ENCODE measurements around the gene RORC. TPM values are rescaled to one million over a fixed set of nuclear protein-coding genes. Genes with fewer than 3 reads are reported as not detected.
A peak's percentile ranks its signal among the peaks of the same experiment; 100 is the strongest.

The RORC gene
- total RNA-seq, 1 donor from 2014 or later = not detected

DNA sequence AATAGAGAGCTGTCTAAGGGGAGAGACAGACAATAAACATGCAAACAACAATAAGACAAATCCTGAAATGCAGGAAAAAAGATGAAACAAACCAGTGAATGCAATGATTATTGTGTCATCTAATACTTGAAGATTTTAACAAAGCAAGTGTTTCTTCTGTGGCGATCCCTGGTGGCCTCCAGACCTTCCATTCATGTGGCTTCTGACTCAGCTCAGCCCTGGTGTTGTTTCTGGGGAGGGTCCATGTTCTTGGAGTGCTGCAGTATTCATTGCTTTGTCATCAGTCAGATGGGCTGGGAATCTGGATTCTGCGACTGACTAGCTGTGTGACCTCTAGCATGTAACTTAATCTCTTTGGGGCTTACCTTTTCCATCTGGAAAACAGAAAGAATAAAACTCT lies 9.5 kb upstream of the RORC start:
- Mint-ChIP-seq H3K4me1 (ENCODE audit: low read depth, unreplicated experiment) (peaks cover 4% of the 10 kb centered on the region), H3K27me3 (ENCODE audit: unreplicated experiment) (peaks cover 24% of the 10 kb centered on the region), H3K4me3 (ENCODE audit: unreplicated experiment) (no peak overlapping the region), H3K36me3 (ENCODE audit: unreplicated experiment) (no peaks in the 10 kb centered on the region), H3K9me3 (ENCODE audit: unreplicated experiment) (peaks cover 6% of the 10 kb centered on the region), H3K27ac (ENCODE audit: unreplicated experiment) (no peak overlapping the region)
- TF ChIP-seq, protein P1, sequence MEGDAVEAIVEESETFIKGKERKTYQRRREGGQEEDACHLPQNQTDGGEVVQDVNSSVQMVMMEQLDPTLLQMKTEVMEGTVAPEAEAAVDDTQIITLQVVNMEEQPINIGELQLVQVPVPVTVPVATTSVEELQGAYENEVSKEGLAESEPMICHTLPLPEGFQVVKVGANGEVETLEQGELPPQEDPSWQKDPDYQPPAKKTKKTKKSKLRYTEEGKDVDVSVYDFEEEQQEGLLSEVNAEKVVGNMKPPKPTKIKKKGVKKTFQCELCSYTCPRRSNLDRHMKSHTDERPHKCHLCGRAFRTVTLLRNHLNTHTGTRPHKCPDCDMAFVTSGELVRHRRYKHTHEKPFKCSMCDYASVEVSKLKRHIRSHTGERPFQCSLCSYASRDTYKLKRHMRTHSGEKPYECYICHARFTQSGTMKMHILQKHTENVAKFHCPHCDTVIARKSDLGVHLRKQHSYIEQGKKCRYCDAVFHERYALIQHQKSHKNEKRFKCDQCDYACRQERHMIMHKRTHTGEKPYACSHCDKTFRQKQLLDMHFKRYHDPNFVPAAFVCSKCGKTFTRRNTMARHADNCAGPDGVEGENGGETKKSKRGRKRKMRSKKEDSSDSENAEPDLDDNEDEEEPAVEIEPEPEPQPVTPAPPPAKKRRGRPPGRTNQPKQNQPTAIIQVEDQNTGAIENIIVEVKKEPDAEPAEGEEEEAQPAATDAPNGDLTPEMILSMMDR (IDR thresholded peaks at IDR 0.05; ENCODE audit: partially characterized antibody, unreplicated experiment) = no peak
- DNase-seq = no peak

DNA sequence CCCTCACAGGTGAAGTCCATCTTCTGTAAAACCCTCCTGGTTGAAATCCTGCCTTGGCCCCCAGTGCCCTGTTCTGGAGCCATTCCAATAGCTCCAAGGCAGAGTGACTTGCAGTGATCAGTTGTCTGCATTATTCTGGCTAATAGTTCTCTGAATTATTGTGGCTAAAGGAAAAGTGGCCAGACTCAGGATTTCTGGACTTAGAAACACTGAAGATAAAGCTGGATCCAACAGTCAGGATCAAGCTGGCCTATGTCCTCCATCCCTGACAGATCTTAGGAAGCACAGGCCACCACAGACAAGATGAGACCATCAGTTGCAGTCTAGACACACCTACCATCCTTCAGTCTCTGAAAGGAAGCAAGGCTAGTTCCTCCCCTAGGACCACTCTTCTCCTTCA lies 8.8 kb upstream of the RORC start:
- TF ChIP-seq, protein P1 (IDR thresholded peaks at IDR 0.05; ENCODE audit: partially characterized antibody, unreplicated experiment) = no peak
- Mint-ChIP-seq H3K27ac (ENCODE audit: unreplicated experiment) (peak overlapping the region; percentile 11), H3K4me1 (ENCODE audit: low read depth, unreplicated experiment) (peaks cover 4% of the 10 kb centered on the region), H3K9me3 (ENCODE audit: unreplicated experiment) (peaks cover 6% of the 10 kb centered on the region), H3K4me3 (ENCODE audit: unreplicated experiment) (peak overlapping the region; percentile 3), H3K27me3 (ENCODE audit: unreplicated experiment) (peaks cover 26% of the 10 kb centered on the region), H3K36me3 (ENCODE audit: unreplicated experiment) (no peaks in the 10 kb centered on the region)
- DNase-seq = no peak

DNA sequence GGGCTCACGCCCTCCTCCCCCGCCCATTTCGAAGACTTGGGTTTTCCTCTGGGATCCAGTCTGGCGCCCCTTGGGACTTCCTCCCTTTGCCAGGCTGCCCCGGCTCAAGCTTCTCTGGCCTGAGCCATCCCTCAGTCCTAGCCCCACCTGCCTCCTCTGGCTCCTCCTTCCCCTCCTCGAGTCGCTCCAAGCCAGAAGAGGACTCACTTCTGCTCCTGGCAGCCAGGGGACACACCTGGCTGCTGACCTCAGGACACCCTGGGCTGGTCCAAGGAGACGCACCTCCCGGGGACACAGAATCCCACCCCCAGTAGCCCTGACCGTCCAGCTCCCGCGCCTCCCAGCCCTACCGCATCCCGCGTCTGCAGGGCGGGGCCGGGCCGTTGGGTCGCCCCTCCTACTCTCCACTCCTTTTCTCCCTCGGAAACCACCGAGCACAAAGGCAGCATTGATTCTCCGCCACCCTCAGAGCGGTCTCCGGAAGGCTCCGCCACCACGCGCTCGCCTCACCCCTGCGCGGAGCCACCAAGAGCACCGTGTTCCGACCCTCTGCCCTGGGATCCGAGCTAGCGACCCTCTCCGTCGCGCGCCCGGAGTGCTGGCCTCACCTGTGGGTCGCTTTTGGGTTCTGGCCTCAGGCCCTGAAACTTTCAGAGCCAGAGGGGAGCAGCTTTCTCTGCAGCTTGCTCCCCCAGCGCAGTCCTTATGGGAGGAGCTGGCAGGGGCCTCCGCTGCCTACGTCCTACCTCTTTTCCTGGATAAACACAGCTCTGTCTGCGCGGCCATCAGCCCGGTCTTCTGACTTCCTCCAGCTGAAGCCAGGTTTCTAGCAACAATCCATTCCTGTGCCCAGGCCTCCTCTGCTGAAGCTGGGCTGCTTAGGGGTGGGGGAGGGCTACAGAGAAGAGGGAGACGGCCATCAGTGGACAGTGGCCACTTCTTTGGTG lies 8.1 kb upstream of the RORC start, which contains the start of gene C2CD4D:
Gene C2CD4D (minus strand): TSS at position 364 of the 947 bp plus-strand sequence. CDS start 831 bp downstream, outside the sequence.
- peak; percentile 58 for DNase-seq
- Mint-ChIP-seq H3K9me3 (ENCODE audit: unreplicated experiment) (peaks cover 6% of the 10 kb centered on the region), H3K27ac (ENCODE audit: unreplicated experiment) (peak within 1 kb of the TSS; percentile 11), H3K27me3 (ENCODE audit: unreplicated experiment) (peaks cover 25% of the 10 kb centered on the region), H3K36me3 (ENCODE audit: unreplicated experiment) (no peaks in the 10 kb centered on the region), H3K4me1 (ENCODE audit: low read depth, unreplicated experiment) (peaks cover 4% of the 10 kb centered on the region), H3K4me3 (ENCODE audit: unreplicated experiment) (peak within 1 kb of the TSS; percentile 82)
- TF ChIP-seq, protein P1 (IDR thresholded peaks at IDR 0.05; ENCODE audit: partially characterized antibody, unreplicated experiment) = no peak

DNA sequence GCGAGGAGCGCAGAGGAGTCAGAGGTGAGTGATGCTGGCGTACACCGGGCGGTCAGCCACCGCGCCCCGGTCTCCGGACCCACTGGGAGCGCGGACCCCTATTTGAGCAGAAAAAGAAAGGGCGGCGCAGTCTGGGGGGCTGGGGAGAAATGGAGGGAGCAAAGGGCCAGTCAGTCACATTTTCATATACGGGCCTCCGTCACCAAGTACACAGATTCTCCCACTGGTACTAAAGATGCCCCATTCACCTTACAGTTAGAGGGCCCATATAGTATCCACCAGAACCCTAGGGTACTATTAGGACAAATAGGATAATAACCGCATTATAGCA lies 7.4 kb upstream of the RORC start:
- H3K4me3 Mint-ChIP-seq (ENCODE audit: unreplicated experiment) = peak overlapping the region; percentile 82
- H3K27ac Mint-ChIP-seq (ENCODE audit: unreplicated experiment) = no peak overlapping the region
- TF ChIP-seq, protein P1 (IDR thresholded peaks at IDR 0.05; ENCODE audit: partially characterized antibody, unreplicated experiment) = no peak
- peaks cover 6% of the 10 kb centered on the region for H3K9me3 Mint-ChIP-seq (ENCODE audit: unreplicated experiment)
- peaks cover 4% of the 10 kb centered on the region for H3K4me1 Mint-ChIP-seq (ENCODE audit: low read depth, unreplicated experiment)
- DNase-seq = no peak
- no peaks in the 10 kb centered on the region for H3K36me3 Mint-ChIP-seq (ENCODE audit: unreplicated experiment)
- peaks cover 23% of the 10 kb centered on the region for H3K27me3 Mint-ChIP-seq (ENCODE audit: unreplicated experiment)
